HepG2 (cell line): ENCODE data around the gene ENG. TPM values are rescaled to one million over a fixed set of nuclear protein-coding genes. Genes with fewer than 3 reads are reported as not detected.

Experiments used
- BCL3 ChIP-seq: sonication (generic); formaldehyde crosslinking; IDR thresholded peaks from 2 replicates; pipeline ENCODE4 v1.5.1; 2020; ENCODE audit warnings: mild to moderate bottlenecking, missing genetic modification reagents, moderate library complexity
- BORCS8-MEF2B ChIP-seq: sonication (generic); formaldehyde crosslinking; IDR thresholded peaks from 2 replicates; pipeline ENCODE4 v1.8.0; 2022; ENCODE audit warnings: mild to moderate bottlenecking, missing genetic modification reagents
- GABPB1 ChIP-seq: IDR thresholded peaks from 2 replicates; pipeline ENCODE4 v1.6.1; 2016; ENCODE audit warnings: mild to moderate bottlenecking, missing genetic modification reagents, moderate library complexity, missing compliant biosample characterization
- MIER3 ChIP-seq: IDR thresholded peaks from 2 replicates; pipeline ENCODE4 v1.6.1; 2016; ENCODE audit warnings: missing compliant biosample characterization, borderline replicate concordance
- MXD4 ChIP-seq: IDR thresholded peaks from 2 replicates; pipeline ENCODE4 v1.6.1; 2016; ENCODE audit warnings: mild to moderate bottlenecking, missing biosample characterization, missing genetic modification reagents
- RXRA ChIP-seq: sonication (generic); formaldehyde crosslinking; IDR thresholded peaks from 2 replicates; pipeline ENCODE4 v1.5.1; 2020; ENCODE audit warnings: missing genetic modification reagents
- ZBTB25 ChIP-seq: IDR thresholded peaks from 2 replicates; pipeline ENCODE4 v1.6.1; 2018; ENCODE audit warnings: missing genetic modification reagents
- ZFP36L1 ChIP-seq: sonication (generic); formaldehyde crosslinking; IDR thresholded peaks from 2 replicates; pipeline ENCODE4 v1.8.0; 2022; ENCODE audit warnings: mild to moderate bottlenecking, missing genetic modification reagents, moderate library complexity
- ZMAT3 ChIP-seq: sonication (generic); formaldehyde crosslinking; conservative IDR thresholded peaks from 2 replicates; pipeline ENCODE4 v1.7.0; 2021; ENCODE audit warnings: missing genetic modification reagents
- ZMYM2 ChIP-seq: sonication (generic); formaldehyde crosslinking; IDR thresholded peaks from 2 replicates; pipeline ENCODE4 v1.8.0; 2022; ENCODE audit warnings: mild to moderate bottlenecking, missing genetic modification reagents
- ZNF225 ChIP-seq: sonication (generic); formaldehyde crosslinking; IDR thresholded peaks from 2 replicates; pipeline ENCODE4 v1.4.0; 2020; ENCODE audit warnings: mild to moderate bottlenecking, missing genetic modification reagents
- ZNF326 ChIP-seq: sonication (generic); formaldehyde crosslinking; IDR thresholded peaks from 2 replicates; pipeline ENCODE4 v1.4.0; 2020; ENCODE audit warnings: missing genetic modification reagents, borderline replicate concordance
- ZNF839 ChIP-seq: sonication (generic); formaldehyde crosslinking; IDR thresholded peaks from 2 replicates; pipeline ENCODE4 v1.4.0; 2020; ENCODE audit warnings: missing genetic modification reagents, mild to moderate bottlenecking, borderline replicate concordance
- polyA plus RNA-seq, 8 experiments: library from polyadenylated mRNA; depleted of rRNA in 3 of 8; stranded (reverse) in 7 of 8; unstranded in 1 of 8; fragments of >200 nt; fragmentation: Illumina TruSeq in 4 of 8; extraction: Trizol in 4 of 8; gene quantifications; 2 replicates each; pipeline versions ENCODE4 v1.2.1 to v1.2.3, GENCODE V29; 2011 to 2016; ENCODE audit warnings: low read depth in 4 of 8, missing spikeins in 1 of 8, mixed read lengths in 1 of 8; ENCODE audit not compliant: insufficient read depth in 1 of 8
- total RNA-seq, 5 experiments: library from RNA; depleted of rRNA; stranded (reverse); fragments of >200 nt; fragmentation: Illumina TruSeq; extraction: Trizol; gene quantifications; 2 replicates each; pipeline ENCODE4 v1.2.3, GENCODE V29; 2016; ENCODE audit warnings: low read depth in 1 of 5
- TF ChIP-seq, protein P1 (sequence below): sonication (generic); formaldehyde crosslinking; IDR thresholded peaks from 2 replicates; pipeline ENCODE4 v1.4.0; 2020; ENCODE audit warnings: mild to moderate bottlenecking, missing genetic modification reagents
- TF ChIP-seq, protein P2 (sequence below): sonication (generic); formaldehyde crosslinking; IDR thresholded peaks from 2 replicates; pipeline ENCODE4 v1.8.0; 2022; ENCODE audit warnings: mild to moderate bottlenecking, missing genetic modification reagents; ENCODE audit not compliant: insufficient replicate concordance
- TF ChIP-seq, protein P3 (sequence below): sonication (generic); formaldehyde crosslinking; IDR thresholded peaks from 2 replicates; pipeline ENCODE4; 2020; ENCODE audit warnings: missing genetic modification reagents, mild to moderate bottlenecking, borderline replicate concordance
- TF ChIP-seq, protein P4 (sequence below): sonication (generic); formaldehyde crosslinking; IDR thresholded peaks from 2 replicates; pipeline ENCODE4 v1.4.0; 2020; ENCODE audit warnings: missing genetic modification reagents, borderline replicate concordance

The ENG gene
- total and polyA plus RNA-seq, 2 of the 13 experiments (the other 11 are each of a cell fraction or from before 2014, with no cell fraction given) = 0.02 to 1.1 TPM

DNA sequence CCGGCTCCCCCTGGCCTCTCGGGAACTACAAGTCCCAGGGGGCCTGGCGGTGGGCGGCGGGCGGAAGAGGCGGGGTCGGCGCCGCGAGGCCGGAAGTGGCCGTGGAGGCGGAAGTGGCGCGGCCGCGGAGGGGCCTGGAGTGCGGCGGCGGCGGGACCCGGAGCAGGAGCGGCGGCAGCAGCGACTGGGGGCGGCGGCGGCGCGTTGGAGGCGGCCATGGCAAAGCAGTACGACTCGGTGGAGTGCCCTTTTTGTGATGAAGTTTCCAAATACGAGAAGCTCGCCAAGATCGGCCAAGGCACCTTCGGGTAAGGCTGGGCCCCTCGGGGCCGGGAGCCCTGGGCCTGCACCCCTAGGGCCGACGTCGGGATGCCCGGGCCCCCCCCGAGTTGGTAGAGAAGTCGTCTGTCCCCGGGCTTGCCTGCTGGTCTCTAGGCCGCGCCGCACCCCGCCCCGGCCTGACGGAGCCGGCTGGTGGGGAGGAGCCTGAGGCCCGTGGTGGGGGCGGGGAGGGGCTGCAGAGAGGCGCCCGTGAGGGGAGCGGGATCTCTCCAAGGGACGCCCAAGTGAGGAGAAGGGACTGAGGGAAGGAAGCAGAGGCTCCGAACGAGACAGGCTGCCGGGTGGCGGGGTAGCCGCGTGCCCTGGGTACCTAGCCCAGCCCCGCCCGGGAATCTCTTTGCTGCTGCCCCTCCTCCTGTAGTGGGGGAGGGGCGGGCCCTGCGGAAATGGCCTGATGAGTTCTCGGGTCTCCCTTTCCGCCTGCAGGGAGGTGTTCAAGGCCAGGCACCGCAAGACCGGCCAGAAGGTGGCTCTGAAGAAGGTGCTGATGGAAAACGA, 68.3 kb downstream of the ENG start, which contains the start of gene CDK9 (continued):
- TF ChIP-seq RXRA (CRISPR knock-in tag) = peak; percentile 36
- 0 out of 2 replicates have a peak, but pooled peaks have one; percentile 27 for TF ChIP-seq ZFP36L1
- TF ChIP-seq ZBTB25 (CRISPR knock-in tag) = peak; percentile 49; the same call in 1 of the 2 replicates
- peak; percentile 27; the same call in 1 of the 2 replicates for TF ChIP-seq ZMAT3 (CRISPR knock-in tag)
- no peak for TF ChIP-seq ZNF326 (CRISPR knock-in tag)
- TF ChIP-seq ZNF225 (CRISPR knock-in tag) = peak; percentile 65; the same call in 1 of the 2 replicates
- TF ChIP-seq, protein P1, sequence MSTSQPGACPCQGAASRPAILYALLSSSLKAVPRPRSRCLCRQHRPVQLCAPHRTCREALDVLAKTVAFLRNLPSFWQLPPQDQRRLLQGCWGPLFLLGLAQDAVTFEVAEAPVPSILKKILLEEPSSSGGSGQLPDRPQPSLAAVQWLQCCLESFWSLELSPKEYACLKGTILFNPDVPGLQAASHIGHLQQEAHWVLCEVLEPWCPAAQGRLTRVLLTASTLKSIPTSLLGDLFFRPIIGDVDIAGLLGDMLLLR (CRISPR knock-in tag) = no peak
- 0 out of 2 replicates have a peak, but pooled peaks have one; percentile 28 for TF ChIP-seq ZMYM2 (CRISPR knock-in tag)
- TF ChIP-seq, protein P2, sequence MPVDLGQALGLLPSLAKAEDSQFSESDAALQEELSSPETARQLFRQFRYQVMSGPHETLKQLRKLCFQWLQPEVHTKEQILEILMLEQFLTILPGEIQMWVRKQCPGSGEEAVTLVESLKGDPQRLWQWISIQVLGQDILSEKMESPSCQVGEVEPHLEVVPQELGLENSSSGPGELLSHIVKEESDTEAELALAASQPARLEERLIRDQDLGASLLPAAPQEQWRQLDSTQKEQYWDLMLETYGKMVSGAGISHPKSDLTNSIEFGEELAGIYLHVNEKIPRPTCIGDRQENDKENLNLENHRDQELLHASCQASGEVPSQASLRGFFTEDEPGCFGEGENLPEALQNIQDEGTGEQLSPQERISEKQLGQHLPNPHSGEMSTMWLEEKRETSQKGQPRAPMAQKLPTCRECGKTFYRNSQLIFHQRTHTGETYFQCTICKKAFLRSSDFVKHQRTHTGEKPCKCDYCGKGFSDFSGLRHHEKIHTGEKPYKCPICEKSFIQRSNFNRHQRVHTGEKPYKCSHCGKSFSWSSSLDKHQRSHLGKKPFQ (CRISPR knock-in tag) = no peak
- 0 out of 2 replicates have a peak, but pooled peaks have one; percentile 63 for TF ChIP-seq ZNF839
- 0 out of 2 replicates have a peak, but pooled peaks have one; percentile 25 for TF ChIP-seq BCL3 (CRISPR knock-in tag)
- no peak; the same call in 1 of the 2 replicates for TF ChIP-seq MXD4 (CRISPR knock-in tag)
- no peak; the same call in 1 of the 2 replicates for TF ChIP-seq MIER3 (CRISPR knock-in tag)
- TF ChIP-seq, protein P3, sequence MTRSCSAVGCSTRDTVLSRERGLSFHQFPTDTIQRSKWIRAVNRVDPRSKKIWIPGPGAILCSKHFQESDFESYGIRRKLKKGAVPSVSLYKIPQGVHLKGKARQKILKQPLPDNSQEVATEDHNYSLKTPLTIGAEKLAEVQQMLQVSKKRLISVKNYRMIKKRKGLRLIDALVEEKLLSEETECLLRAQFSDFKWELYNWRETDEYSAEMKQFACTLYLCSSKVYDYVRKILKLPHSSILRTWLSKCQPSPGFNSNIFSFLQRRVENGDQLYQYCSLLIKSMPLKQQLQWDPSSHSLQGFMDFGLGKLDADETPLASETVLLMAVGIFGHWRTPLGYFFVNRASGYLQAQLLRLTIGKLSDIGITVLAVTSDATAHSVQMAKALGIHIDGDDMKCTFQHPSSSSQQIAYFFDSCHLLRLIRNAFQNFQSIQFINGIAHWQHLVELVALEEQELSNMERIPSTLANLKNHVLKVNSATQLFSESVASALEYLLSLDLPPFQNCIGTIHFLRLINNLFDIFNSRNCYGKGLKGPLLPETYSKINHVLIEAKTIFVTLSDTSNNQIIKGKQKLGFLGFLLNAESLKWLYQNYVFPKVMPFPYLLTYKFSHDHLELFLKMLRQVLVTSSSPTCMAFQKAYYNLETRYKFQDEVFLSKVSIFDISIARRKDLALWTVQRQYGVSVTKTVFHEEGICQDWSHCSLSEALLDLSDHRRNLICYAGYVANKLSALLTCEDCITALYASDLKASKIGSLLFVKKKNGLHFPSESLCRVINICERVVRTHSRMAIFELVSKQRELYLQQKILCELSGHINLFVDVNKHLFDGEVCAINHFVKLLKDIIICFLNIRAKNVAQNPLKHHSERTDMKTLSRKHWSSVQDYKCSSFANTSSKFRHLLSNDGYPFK (CRISPR knock-in tag) = peak; percentile 51; the same call in 1 of the 2 replicates
- TF ChIP-seq BORCS8-MEF2B = 0 out of 2 replicates have a peak, but pooled peaks have one; percentile 47
- TF ChIP-seq, protein P4, sequence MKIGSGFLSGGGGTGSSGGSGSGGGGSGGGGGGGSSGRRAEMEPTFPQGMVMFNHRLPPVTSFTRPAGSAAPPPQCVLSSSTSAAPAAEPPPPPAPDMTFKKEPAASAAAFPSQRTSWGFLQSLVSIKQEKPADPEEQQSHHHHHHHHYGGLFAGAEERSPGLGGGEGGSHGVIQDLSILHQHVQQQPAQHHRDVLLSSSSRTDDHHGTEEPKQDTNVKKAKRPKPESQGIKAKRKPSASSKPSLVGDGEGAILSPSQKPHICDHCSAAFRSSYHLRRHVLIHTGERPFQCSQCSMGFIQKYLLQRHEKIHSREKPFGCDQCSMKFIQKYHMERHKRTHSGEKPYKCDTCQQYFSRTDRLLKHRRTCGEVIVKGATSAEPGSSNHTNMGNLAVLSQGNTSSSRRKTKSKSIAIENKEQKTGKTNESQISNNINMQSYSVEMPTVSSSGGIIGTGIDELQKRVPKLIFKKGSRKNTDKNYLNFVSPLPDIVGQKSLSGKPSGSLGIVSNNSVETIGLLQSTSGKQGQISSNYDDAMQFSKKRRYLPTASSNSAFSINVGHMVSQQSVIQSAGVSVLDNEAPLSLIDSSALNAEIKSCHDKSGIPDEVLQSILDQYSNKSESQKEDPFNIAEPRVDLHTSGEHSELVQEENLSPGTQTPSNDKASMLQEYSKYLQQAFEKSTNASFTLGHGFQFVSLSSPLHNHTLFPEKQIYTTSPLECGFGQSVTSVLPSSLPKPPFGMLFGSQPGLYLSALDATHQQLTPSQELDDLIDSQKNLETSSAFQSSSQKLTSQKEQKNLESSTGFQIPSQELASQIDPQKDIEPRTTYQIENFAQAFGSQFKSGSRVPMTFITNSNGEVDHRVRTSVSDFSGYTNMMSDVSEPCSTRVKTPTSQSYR (CRISPR knock-in tag) = peak; percentile 98
- TF ChIP-seq GABPB1 (CRISPR knock-in tag) = peak; percentile 92
